GM12865 (cell line): ENCODE data around the gene DGLUCY.

ENCODE experiments used
- DNase-seq: peaks from one replicate; pipeline ENCODE4 v3.0.0; 2010; ENCODE audit warnings: low read depth
- H3K4me3 ChIP-seq: 2 replicates; pipeline ENCODE4 v1.5.1; 2011; ENCODE audit warnings: mild to moderate bottlenecking, low read depth, low read length, control low read depth
- CTCF ChIP-seq: IDR thresholded peaks from 2 replicates; pipeline ENCODE4 v1.5.1; 2011; ENCODE audit warnings: low read length, control low read depth, low read depth, inconsistent platforms; ENCODE audit not compliant: insufficient read depth; ENCODE audit errors: missing control alignments

DGLUCY gene

GRCh38 chr14:91256661-91257060 is 142.8 kb downstream of the DGLUCY start:
- no peak for TF ChIP-seq CTCF
- no peak for DNase-seq
- no peak overlapping the region for H3K4me3 ChIP-seq

GRCh38 chr14:91257328-91258010 is 143.6 kb downstream of the DGLUCY start:
- no peak for TF ChIP-seq CTCF
- H3K4me3 ChIP-seq = no peak overlapping the region
- DNase-seq = no peak

GRCh38 chr14:91258011-91258618 is 144.2 kb downstream of the DGLUCY start:
- DNase-seq = no peak
- TF ChIP-seq CTCF = no peak
- H3K4me3 ChIP-seq = no peak overlapping the region

- no peak overlapping the region for H3K4me3 ChIP-seq
- no peak for TF ChIP-seq CTCF
- no peak for DNase-seq
Observed at GRCh38 chr14:91258876-91259275, 145.0 kb downstream of the DGLUCY start.

- DNase-seq = no peak
- H3K4me3 ChIP-seq = no peak overlapping the region
- TF ChIP-seq CTCF = no peak
Observed at GRCh38 chr14:91261115-91261514, 147.2 kb downstream of the DGLUCY start.

GRCh38 chr14:91261986-91262549 is 148.2 kb downstream of the DGLUCY start:
- H3K4me3 ChIP-seq = no peak overlapping the region
- DNase-seq = no peak
- TF ChIP-seq CTCF = no peak
